RWPE1 (cell line): ENCODE results near the gene TUBGCP6.

Experiments
- CTCF ChIA-PET: fragments of 350-600 bp; sonication (Branson Sonifier 250); formaldehyde crosslinking; extraction: SDS; loops from one replicate; lab custom pipeline; 2021; lab: Yijun Ruan, JAX
- POLR2A ChIA-PET: fragments of 400-600 bp; formaldehyde crosslinking; extraction: SDS; loops from one replicate; lab custom pipeline; 2020; ENCODE audit warnings: antibody characterized with exemption; ENCODE audit not compliant: low non-redundant PET; lab: Yijun Ruan, JAX
- DNase-seq: peaks from one replicate; pipeline ENCODE4 v3.0.0; 2012; ENCODE audit warnings: low spot score
- H3K27ac ChIP-seq: fragments of 450-650 bp; 2 replicates; pipeline ENCODE4 v1.5.1; 2017
- CTCF ChIP-seq: fragments of 450-650 bp; conservative IDR thresholded peaks from 2 replicates; pipeline ENCODE4 v1.5.1; 2017; ENCODE audit warnings: low read depth, mild to moderate bottlenecking

TUBGCP6 gene

GRCh38 chr22:50174382-50175190, 70.2 kb downstream of the TUBGCP6 start:
- TF ChIP-seq CTCF, result no peak
- ChIA-PET CTCF (interaction anchor here (0.6 kb wide), 1 partner anchor 86 kb away, joined by 4 read pairs; no protein-coding TSS in a partner anchor), POLR2A (no interaction called here)
- H3K27ac ChIP-seq, result no peak overlapping the region
- no peak for DNase-seq

GRCh38 chr22:50173983-50174355, 70.9 kb downstream of the TUBGCP6 start:
- POLR2A ChIA-PET, result no interaction called here

GRCh38 chr22:50173311-50173982, 71.4 kb downstream of the TUBGCP6 start:
- DNase-seq, result no peak
- no peak overlapping the region for H3K27ac ChIP-seq
- ChIA-PET CTCF (no interaction called here), POLR2A (no interaction called here)
- TF ChIP-seq CTCF, result no peak

More at GRCh38 chr22:50173983-50174355, 70.9 kb downstream of the TUBGCP6 start:
- CTCF ChIA-PET, result no interaction called here
- DNase-seq, result no peak
- TF ChIP-seq CTCF, result no peak
- no peak overlapping the region for H3K27ac ChIP-seq

GRCh38 chr22:50171965-50172421, 72.8 kb downstream of the TUBGCP6 start:
- 0 out of 2 replicates have a peak overlapping the region, but pooled peaks have one; percentile 5 for H3K27ac ChIP-seq

GRCh38 chr22:50171319-50171964, 73.4 kb downstream of the TUBGCP6 start:
- no peak for TF ChIP-seq CTCF
- ChIA-PET POLR2A (no interaction called here), CTCF (interaction anchor here (1.2 kb wide), 1 partner anchor 23 kb away, joined by 3 read pairs; no protein-coding TSS in a partner anchor)
- DNase-seq, result no peak
- H3K27ac ChIP-seq, result 0 out of 2 replicates have a peak overlapping the region, but pooled peaks have one; percentile 5

More at GRCh38 chr22:50171965-50172421, 72.8 kb downstream of the TUBGCP6 start:
- no peak for DNase-seq
- ChIA-PET POLR2A (no interaction called here), CTCF (interaction anchor here (0.6 to 1.2 kb wide), 3 partner anchors 19 to 23 kb away, joined by 3 to 4 read pairs (median 3); no protein-coding TSS in a partner anchor)
- TF ChIP-seq CTCF, result no peak
